ENCODE data around the gene ARID5A.

GRCh38 chr2:96594282-96594681 is 57.7 kb downstream of the ARID5A start:
- no peak for TF ChIP-seq SUZ12 (IDR thresholded peaks at IDR 0.05)
- no peak for TF ChIP-seq BHLHE40 (IDR thresholded peaks at IDR 0.05; ENCODE audit: borderline replicate concordance)
- no peak for TF ChIP-seq ZNF384 (IDR thresholded peaks at IDR 0.05)
- no peak for TF ChIP-seq SP1 (IDR thresholded peaks at IDR 0.05)
- no peak for TF ChIP-seq CTBP1 (IDR thresholded peaks at IDR 0.05; ENCODE audit: borderline replicate concordance)
- no peak for TF ChIP-seq ARNT (IDR thresholded peaks at IDR 0.05)
- no peak for TF ChIP-seq FOXA1 (IDR thresholded peaks at IDR 0.05)
- TF ChIP-seq PKNOX1 (IDR thresholded peaks at IDR 0.05): no peak
- no peak for TF ChIP-seq HDGF (IDR thresholded peaks at IDR 0.05; ENCODE audit: borderline replicate concordance)
- TF ChIP-seq ELF4 (IDR thresholded peaks at IDR 0.05): no peak
- no peak for TF ChIP-seq NFRKB (IDR thresholded peaks at IDR 0.05)
- TF ChIP-seq FOXK2 (IDR thresholded peaks at IDR 0.05): no peak

Measured in HEK293T (cell line).